Endothelial cell of umbilical vein (primary cell): ENCODE results near the gene NPTX1. TPM values are rescaled to one million over a fixed set of nuclear protein-coding genes. Genes with fewer than 3 reads are reported as not detected.

Source experiments
- BruUV-seq: library from RNA; stranded (reverse); fragments of 400-500 nt; replicated peaks from 2 replicates; lab custom pipeline; 2021; lab: Mats Ljungman, UMichigan
- CTCF ChIA-PET: fragments of 300-600, 350-600 bp; sonication (Branson Sonifier 250); formaldehyde crosslinking; loops from one replicate; lab custom pipeline; 2021; ENCODE audit warnings: antibody characterized with exemption, inconsistent platforms; lab: Charles Lee
- POLR2A ChIA-PET: fragments of 300-600, 350-600 bp; sonication (Branson Sonifier 250); formaldehyde crosslinking; loops from one replicate; lab custom pipeline; 2021; ENCODE audit warnings: antibody characterized with exemption, inconsistent platforms; lab: Charles Lee
- DNase-seq: peaks from one replicate; pipeline ENCODE4 v3.0.0-alpha.2; 2011; ENCODE audit warnings: low read depth, low spot score
- FAIRE-seq: peaks from 2 replicates; lab custom pipeline; 2011; peaks lifted over from hg19 to GRCh38; lab: Jason Lieb, UNC
- H2AFZ ChIP-seq: 2 replicates; pipeline ENCODE4 v1.6.0; 2012; ENCODE audit warnings: low read depth, low read length, control low read depth, inconsistent platforms
- H3K27ac ChIP-seq: 2 replicates; pipeline ENCODE4 v1.5.1; 2011; ENCODE audit warnings: low read depth, mild to moderate bottlenecking, control low read depth, low read length, moderate library complexity; ENCODE audit not compliant: insufficient read depth
- H3K27me3 ChIP-seq, 2 experiments: 2 replicates each; pipeline versions ENCODE4 v1.6.0 to v1.6.1; 2011; ENCODE audit warnings: low read length in 2 of 2, mixed read lengths in 1 of 2; ENCODE audit not compliant: control insufficient read depth in 2 of 2, insufficient read depth in 2 of 2
- H3K36me3 ChIP-seq, 2 experiments: 2 replicates in 1 of 2; 3 replicates in 1 of 2; pipeline ENCODE4 v1.5.1; 2011; ENCODE audit warnings: low read length in 2 of 2, mild to moderate bottlenecking in 1 of 2, moderate library complexity in 1 of 2; ENCODE audit not compliant: control insufficient read depth in 2 of 2, insufficient read depth in 2 of 2; ENCODE audit errors: extremely low read depth in 1 of 2
- H3K4me1 ChIP-seq: 3 replicates; pipeline ENCODE4 v1.5.1; 2011; ENCODE audit warnings: mild to moderate bottlenecking, low read length; ENCODE audit not compliant: control insufficient read depth, insufficient read depth; ENCODE audit errors: extremely low read depth
- H3K4me2 ChIP-seq: 2 replicates; pipeline ENCODE4 v1.6.1; 2011; ENCODE audit warnings: low read length, control low read depth, mixed read lengths; ENCODE audit not compliant: insufficient read depth
- H3K4me3 ChIP-seq, 3 experiments: fragments of 200-600 bp in 1 of 3; sonication (generic), shearing (Covaris generic) in 1 of 3; replicated peaks in 1 of 3; 2 replicates each; pipeline ENCODE4 v1.5.1; 2011 to 2016; ENCODE audit warnings: control low read depth in 3 of 3, low read length in 3 of 3, mild to moderate bottlenecking in 2 of 3, inconsistent platforms in 1 of 3, low read depth in 1 of 3, moderate library complexity in 1 of 3; ENCODE audit not compliant: insufficient read depth in 1 of 3
- H3K79me2 ChIP-seq: 2 replicates; pipeline ENCODE4 v1.6.0; 2012; ENCODE audit warnings: low read length, inconsistent platforms; ENCODE audit not compliant: control insufficient read depth, insufficient read depth
- H3K9ac ChIP-seq: replicated peaks from 2 replicates; pipeline ENCODE3; 2011; ENCODE audit warnings: low read length, control low read depth; ENCODE audit not compliant: insufficient read depth; ENCODE audit errors: extremely low read depth
- H3K9me1 ChIP-seq: replicated peaks from 3 replicates; pipeline ENCODE4 v1.6.0; 2011; ENCODE audit warnings: mild to moderate bottlenecking, low read length; ENCODE audit not compliant: control insufficient read depth, insufficient read depth; ENCODE audit errors: extremely low read depth
- H3K9me3 ChIP-seq: replicated peaks from 2 replicates; pipeline ENCODE4 v1.5.1; 2012; ENCODE audit warnings: low read length, inconsistent platforms; ENCODE audit not compliant: control insufficient read depth, insufficient read depth
- H4K20me1 ChIP-seq: replicated peaks from 2 replicates; pipeline ENCODE3; 2011; ENCODE audit warnings: mild to moderate bottlenecking, low read length; ENCODE audit not compliant: control insufficient read depth, insufficient read depth; ENCODE audit errors: extremely low read depth
- EZH2 ChIP-seq: IDR thresholded peaks from 2 replicates; pipeline ENCODE4 v1.6.1; 2012; ENCODE audit warnings: borderline replicate concordance, low read depth, mild to moderate bottlenecking, moderate library complexity, low read length, inconsistent platforms; ENCODE audit not compliant: severe bottlenecking
- FOS ChIP-seq: IDR thresholded peaks from 2 replicates; pipeline ENCODE4 v1.6.1; 2011; ENCODE audit warnings: mild to moderate bottlenecking, low read length, moderate library complexity, borderline replicate concordance; ENCODE audit not compliant: insufficient read depth
- GATA2 ChIP-seq: IDR thresholded peaks from 2 replicates; pipeline ENCODE4 v1.7.0; 2011; ENCODE audit warnings: low read depth, mild to moderate bottlenecking, moderate library complexity, mixed read lengths, low read length; ENCODE audit not compliant: insufficient read length, insufficient read depth
- JUN ChIP-seq: IDR thresholded peaks from 2 replicates; pipeline ENCODE4 v1.6.1; 2011; ENCODE audit warnings: borderline replicate concordance, low read depth; ENCODE audit not compliant: insufficient read length, insufficient read depth
- MAX ChIP-seq: IDR thresholded peaks from 2 replicates; pipeline ENCODE4 v1.6.1; 2011; ENCODE audit not compliant: insufficient read depth, insufficient read length
- MYC ChIP-seq: IDR thresholded peaks from one replicate; pipeline ENCODE4 v1.6.1; 2011; ENCODE audit warnings: mild to moderate bottlenecking, low read depth, low read length
- POLR2A ChIP-seq: IDR thresholded peaks from 2 replicates; pipeline ENCODE4 v1.6.1; 2012; ENCODE audit warnings: low read depth, mild to moderate bottlenecking, control low read depth, low read length
- POLR2AphosphoS5 ChIP-seq: IDR thresholded peaks from 2 replicates; pipeline ENCODE4 v1.6.1; 2012; ENCODE audit warnings: low read depth, mild to moderate bottlenecking, control low read depth, low read length, moderate library complexity; ENCODE audit not compliant: insufficient read depth
- dilution Hi-C: fragments of 300-500 bp; cut with MboI; formaldehyde crosslinking; loops from one replicate; pipeline ENCODE4 v1.15.0; 2019; ENCODE audit warnings: low sequenced_read_pairs; ENCODE audit not compliant: extremely low pct_ligation_motif_present
- intact Hi-C: fragments of 100-400 bp; cut with micrococcal nuclease; formaldehyde crosslinking; loops from one replicate; pipeline ENCODE4 v1.10.0; 2022
- polyA plus RNA-seq, 4 experiments: library from polyadenylated mRNA; depleted of rRNA in 3 of 4; stranded (reverse) in 3 of 4; unstranded in 1 of 4; fragments of >200 nt; gene quantifications; 2 replicates each; pipeline versions ENCODE4 v1.2.1 to v1.2.3, GENCODE V29; 2011 to 2012; ENCODE audit warnings: missing spikeins in 1 of 4
- total RNA-seq: library from RNA; stranded (reverse); gene quantifications from 2 replicates; pipeline ENCODE4 v1.2.3, GENCODE V29; 2021
- TF ChIP-seq, protein P1 (sequence below), 2 donors: IDR thresholded peaks; 1 replicate in 1 of 2; 2 replicates in 1 of 2; pipeline ENCODE4 v1.5.1; 2011; ENCODE audit warnings: low read length in 2 of 2, mild to moderate bottlenecking in 2 of 2, moderate library complexity in 2 of 2, control low read depth in 1 of 2, inconsistent platforms in 1 of 2, low read depth in 1 of 2; ENCODE audit not compliant: insufficient read depth in 1 of 2; ENCODE audit errors: extremely low read depth in 1 of 2

The NPTX1 gene
- total and polyA plus RNA-seq, 2 donors (not counting 3 experiments of a cell fraction or from before 2014, with no cell fraction given) = 0.03 TPM; not detected in 1

- Histone ChIP-seq H3K79me2 (no peaks in the 10 kb centered on the region), H3K4me3 (no peak overlapping the region), H3K4me1 (no peaks in the 10 kb centered on the region), H3K9me3 (no peaks in the 10 kb centered on the region), H3K9ac (no peak overlapping the region), H3K9me1 (no peaks in the 10 kb centered on the region), H3K27ac (no peak overlapping the region), H3K27me3 (no peaks in the 10 kb centered on the region), H3K4me2 (no peak overlapping the region), H3K36me3 (no peaks in the 10 kb centered on the region), H2AFZ (no peak overlapping the region), H4K20me1 (no peaks in the 10 kb centered on the region)
- no peak for DNase-seq
- ChIA-PET POLR2A (no interaction called here), CTCF (interaction anchor here (0.9 to 5.3 kb wide), 12 partner anchors 9 to 669 kb away, joined by 3 to 66 read pairs (median 16); no protein-coding TSS in a partner anchor)
- intact Hi-C loops = loop anchor here (10.0 kb wide), 1 partner anchor 336 kb away; no protein-coding TSS in a partner anchor
- no peak for TF ChIP-seq FOS
- no peak for TF ChIP-seq MYC
- TF ChIP-seq EZH2 = no peak
- TF ChIP-seq MAX = no peak
- TF ChIP-seq, protein P1, sequence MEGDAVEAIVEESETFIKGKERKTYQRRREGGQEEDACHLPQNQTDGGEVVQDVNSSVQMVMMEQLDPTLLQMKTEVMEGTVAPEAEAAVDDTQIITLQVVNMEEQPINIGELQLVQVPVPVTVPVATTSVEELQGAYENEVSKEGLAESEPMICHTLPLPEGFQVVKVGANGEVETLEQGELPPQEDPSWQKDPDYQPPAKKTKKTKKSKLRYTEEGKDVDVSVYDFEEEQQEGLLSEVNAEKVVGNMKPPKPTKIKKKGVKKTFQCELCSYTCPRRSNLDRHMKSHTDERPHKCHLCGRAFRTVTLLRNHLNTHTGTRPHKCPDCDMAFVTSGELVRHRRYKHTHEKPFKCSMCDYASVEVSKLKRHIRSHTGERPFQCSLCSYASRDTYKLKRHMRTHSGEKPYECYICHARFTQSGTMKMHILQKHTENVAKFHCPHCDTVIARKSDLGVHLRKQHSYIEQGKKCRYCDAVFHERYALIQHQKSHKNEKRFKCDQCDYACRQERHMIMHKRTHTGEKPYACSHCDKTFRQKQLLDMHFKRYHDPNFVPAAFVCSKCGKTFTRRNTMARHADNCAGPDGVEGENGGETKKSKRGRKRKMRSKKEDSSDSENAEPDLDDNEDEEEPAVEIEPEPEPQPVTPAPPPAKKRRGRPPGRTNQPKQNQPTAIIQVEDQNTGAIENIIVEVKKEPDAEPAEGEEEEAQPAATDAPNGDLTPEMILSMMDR (IDR thresholded peaks at IDR 0.05; ENCODE audit: extremely low read depth in 1 of 2, insufficient read depth in 1 of 2, low read depth in 1 of 2, low read length in 2 of 2) = no peak
- no peak for TF ChIP-seq POLR2A
- TF ChIP-seq JUN = no peak
- TF ChIP-seq POLR2AphosphoS5 = no peak
- TF ChIP-seq GATA2 = no peak
- BruUV-seq = no TSS peak
- dilution Hi-C loops = no loop called here
- FAIRE-seq = no peak
These were observed 48.0 kb downstream of the NPTX1 start for GRCh38 chr17:80428363-80428762.
